ENCODE results near the gene ATP6AP1. TPM values are rescaled to one million over a fixed set of nuclear protein-coding genes. Genes with fewer than 3 reads are reported as not detected.

The ATP6AP1 gene, protein sequence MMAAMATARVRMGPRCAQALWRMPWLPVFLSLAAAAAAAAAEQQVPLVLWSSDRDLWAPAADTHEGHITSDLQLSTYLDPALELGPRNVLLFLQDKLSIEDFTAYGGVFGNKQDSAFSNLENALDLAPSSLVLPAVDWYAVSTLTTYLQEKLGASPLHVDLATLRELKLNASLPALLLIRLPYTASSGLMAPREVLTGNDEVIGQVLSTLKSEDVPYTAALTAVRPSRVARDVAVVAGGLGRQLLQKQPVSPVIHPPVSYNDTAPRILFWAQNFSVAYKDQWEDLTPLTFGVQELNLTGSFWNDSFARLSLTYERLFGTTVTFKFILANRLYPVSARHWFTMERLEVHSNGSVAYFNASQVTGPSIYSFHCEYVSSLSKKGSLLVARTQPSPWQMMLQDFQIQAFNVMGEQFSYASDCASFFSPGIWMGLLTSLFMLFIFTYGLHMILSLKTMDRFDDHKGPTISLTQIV
- polyA plus RNA-seq (42.4 to 85.5 TPM (median 74.1 TPM) in 3 replicates), polyA minus RNA-seq (59.4 to 119 TPM (median 99.8 TPM) in 3 replicates)
- 57.1 TPM for polyA plus RNA-seq (2011; ENCODE audit: low read depth)
- 36.9 and 42.1 TPM in 2 replicates for polyA plus RNA-seq (2011; cell fraction: cytosol; rRNA removed)
- polyA plus RNA-seq (2011; cell fraction: nucleus; rRNA removed), result 129 and 139 TPM in 2 replicates
- 64.5 and 102 TPM in 2 replicates for polyA plus RNA-seq (2012; ENCODE audit: low replicate concordance)
- 113 TPM for polyA minus RNA-seq (2011; cell fraction: cytosol; rRNA and poly(A)+ RNA removed)
- polyA minus RNA-seq (2011; cell fraction: nucleus; rRNA and poly(A)+ RNA removed), result 121 and 143 TPM in 2 replicates

DNA sequence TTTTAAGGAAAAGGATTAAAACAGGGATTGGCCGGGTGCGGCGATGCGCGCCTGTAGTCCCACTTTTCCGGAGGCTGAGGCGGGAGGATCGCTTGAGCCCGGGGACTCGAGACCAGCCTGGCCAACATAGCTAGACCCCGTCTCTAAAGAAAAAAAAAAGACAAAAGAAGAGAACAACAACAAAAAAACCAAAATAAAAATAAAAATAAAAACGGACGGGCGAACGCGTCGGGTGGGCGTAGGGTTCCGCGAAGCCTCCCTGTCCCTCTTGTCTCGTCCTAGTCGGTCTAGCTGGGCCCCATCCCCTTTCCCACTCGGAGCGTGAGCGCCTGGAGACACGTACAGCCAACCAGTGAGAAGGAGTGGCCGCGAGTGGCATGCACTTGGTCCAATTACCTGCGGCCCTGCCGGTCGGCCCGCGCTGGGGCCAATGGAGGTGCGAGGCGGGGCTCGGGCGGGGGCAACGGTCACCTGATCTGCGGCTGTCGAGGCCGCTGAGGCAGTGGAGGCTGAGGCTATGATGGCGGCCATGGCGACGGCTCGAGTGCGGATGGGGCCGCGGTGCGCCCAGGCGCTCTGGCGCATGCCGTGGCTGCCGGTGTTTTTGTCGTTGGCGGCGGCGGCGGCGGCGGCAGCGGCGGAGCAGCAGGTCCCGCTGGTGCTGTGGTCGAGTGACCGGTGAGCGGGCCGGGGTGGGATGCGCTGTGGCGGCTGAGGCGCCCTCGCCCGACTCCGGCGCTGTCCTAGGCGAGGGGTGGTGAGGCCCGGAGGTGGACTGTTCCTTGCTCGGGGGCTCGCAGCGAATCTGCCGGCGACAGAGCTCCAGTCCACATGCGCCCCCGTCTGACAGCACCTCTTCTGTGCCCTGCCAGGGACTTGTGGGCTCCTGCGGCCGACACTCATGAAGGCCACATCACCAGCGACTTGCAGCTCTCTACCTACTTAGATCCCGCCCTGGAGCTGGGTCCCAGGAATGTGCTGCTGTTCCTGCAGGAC is at the start of gene ATP6AP1:
Gene ATP6AP1 (plus strand): TSS at position 502 of the 996 bp plus-strand sequence. CDS start 16 bp downstream, at position 518.
- no peak for FAIRE-seq
- Histone ChIP-seq H3K4me3 (ENCODE audit: control insufficient read depth in 2 of 3, extremely low read depth in 1 of 3, insufficient read depth in 2 of 3, low read depth in 1 of 3, low read length in 3 of 3) (peak within 1 kb of the TSS; percentile 63 to 68 (median 68)), H3K27ac (ENCODE audit: control insufficient read depth, insufficient read depth, low read length) (no peak within 1 kb of the TSS), H3K9me1 (ENCODE audit: control insufficient read depth, extremely low read depth, insufficient read depth, low read length) (no peaks in the 10 kb centered on the region), H3K9me3 (ENCODE audit: control insufficient read depth, low read depth, low read length) (no peaks in the 10 kb centered on the region), H3K36me3 (ENCODE audit: control insufficient read depth in 2 of 2, extremely low read depth in 1 of 2, insufficient read depth in 2 of 2, low read length in 2 of 2) (peaks cover 4 to 5% of the 10 kb centered on the region in 2 experiments), H2AFZ (ENCODE audit: control insufficient read depth, low read length) (peak within 1 kb of the TSS; percentile 43), H3K4me1 (ENCODE audit: control insufficient read depth, extremely low read depth, insufficient read depth, low read length) (peaks cover 6% of the 10 kb centered on the region), H3K4me2 (ENCODE audit: control insufficient read depth, extremely low read depth, insufficient read depth, low read depth, low read length) (peak within 1 kb of the TSS; percentile 81), H3K27me3 (ENCODE audit: control insufficient read depth, extremely low read depth, insufficient read depth, low read length) (no peaks in the 10 kb centered on the region), H4K20me1 (ENCODE audit: control insufficient read depth, extremely low read depth, insufficient read depth, low read length) (no peaks in the 10 kb centered on the region), H3K9ac (ENCODE audit: control insufficient read depth, extremely low read depth, insufficient read depth, low read length) (peak within 1 kb of the TSS; percentile 65), H3K79me2 (ENCODE audit: control insufficient read depth, insufficient read depth, low read length) (peaks cover 14% of the 10 kb centered on the region)
- dilution Hi-C loops (cut with MboI; ENCODE audit: extremely low pct_ligation_motif_present, low sequenced_read_pairs), result no loop called here
- TF ChIP-seq, protein P1, sequence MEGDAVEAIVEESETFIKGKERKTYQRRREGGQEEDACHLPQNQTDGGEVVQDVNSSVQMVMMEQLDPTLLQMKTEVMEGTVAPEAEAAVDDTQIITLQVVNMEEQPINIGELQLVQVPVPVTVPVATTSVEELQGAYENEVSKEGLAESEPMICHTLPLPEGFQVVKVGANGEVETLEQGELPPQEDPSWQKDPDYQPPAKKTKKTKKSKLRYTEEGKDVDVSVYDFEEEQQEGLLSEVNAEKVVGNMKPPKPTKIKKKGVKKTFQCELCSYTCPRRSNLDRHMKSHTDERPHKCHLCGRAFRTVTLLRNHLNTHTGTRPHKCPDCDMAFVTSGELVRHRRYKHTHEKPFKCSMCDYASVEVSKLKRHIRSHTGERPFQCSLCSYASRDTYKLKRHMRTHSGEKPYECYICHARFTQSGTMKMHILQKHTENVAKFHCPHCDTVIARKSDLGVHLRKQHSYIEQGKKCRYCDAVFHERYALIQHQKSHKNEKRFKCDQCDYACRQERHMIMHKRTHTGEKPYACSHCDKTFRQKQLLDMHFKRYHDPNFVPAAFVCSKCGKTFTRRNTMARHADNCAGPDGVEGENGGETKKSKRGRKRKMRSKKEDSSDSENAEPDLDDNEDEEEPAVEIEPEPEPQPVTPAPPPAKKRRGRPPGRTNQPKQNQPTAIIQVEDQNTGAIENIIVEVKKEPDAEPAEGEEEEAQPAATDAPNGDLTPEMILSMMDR (optimal IDR thresholded peaks at IDR 0.05 in 1 of 3, IDR thresholded peaks at IDR 0.05 in 1 of 3, conservative IDR thresholded peaks at IDR 0.05 in 1 of 3; ENCODE audit: extremely low read depth in 1 of 3, insufficient read depth in 2 of 3, low read length in 3 of 3), result no peak
- no peak for TF ChIP-seq EZH2 (IDR thresholded peaks at IDR 0.05; ENCODE audit: low read length)
- no peak for DNase-seq (ENCODE audit: low read depth, low spot score)

DNA sequence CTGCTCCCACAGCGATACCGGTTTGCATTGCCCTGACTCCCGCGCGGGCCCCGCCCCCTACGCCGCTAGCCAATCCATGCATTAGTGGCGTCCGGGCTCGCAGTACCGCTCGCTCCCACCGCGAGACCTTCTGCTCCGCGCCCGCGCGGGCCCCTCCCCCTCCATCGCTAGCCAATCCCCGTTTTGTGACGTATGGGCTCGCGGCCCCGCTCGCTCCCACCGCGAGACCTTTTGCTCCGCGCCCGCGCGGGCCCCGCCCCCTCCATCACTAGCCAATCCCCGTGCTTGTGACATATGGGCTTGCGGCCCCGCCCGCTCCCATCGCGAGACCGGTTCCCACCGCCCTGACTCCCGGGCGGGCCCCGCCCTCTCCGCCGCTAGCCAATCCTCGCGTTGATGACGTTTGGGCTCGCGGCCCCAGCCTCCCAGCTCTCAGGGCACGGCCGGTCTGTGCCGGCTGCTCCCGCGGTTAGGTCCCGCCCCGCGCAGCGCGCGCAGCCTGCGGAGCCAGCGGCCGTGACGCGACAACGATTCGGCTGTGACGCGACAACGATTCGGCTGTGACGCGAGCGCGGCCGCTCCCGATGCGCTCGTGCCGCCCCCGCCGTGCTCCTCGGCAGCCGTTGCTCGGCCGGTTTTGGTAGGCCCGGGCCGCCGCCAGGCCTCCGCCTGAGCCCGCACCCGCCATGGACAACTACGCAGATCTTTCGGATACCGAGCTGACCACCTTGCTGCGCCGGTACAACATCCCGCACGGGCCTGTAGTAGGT is 49.5 kb upstream of the ATP6AP1 start, which contains the start of gene EMD:
Gene EMD (plus strand): TSS at position 497 of the 770 bp plus-strand sequence. CDS start 190 bp downstream, at position 687.
- H3K9ac ChIP-seq (ENCODE audit: control insufficient read depth, extremely low read depth, insufficient read depth, low read length), result peak within 1 kb of the TSS; percentile 93
- no peak for FAIRE-seq
- TF ChIP-seq EZH2 (IDR thresholded peaks at IDR 0.05; ENCODE audit: low read length), result no peak
- TF ChIP-seq, protein P1 (optimal IDR thresholded peaks at IDR 0.05 in 1 of 3, IDR thresholded peaks at IDR 0.05 in 1 of 3, conservative IDR thresholded peaks at IDR 0.05 in 1 of 3; ENCODE audit: extremely low read depth in 1 of 3, insufficient read depth in 2 of 3, low read length in 3 of 3), result no peak
- H3K27ac ChIP-seq (ENCODE audit: control insufficient read depth, insufficient read depth, low read length), result peak within 1 kb of the TSS; percentile 83
- H4K20me1 ChIP-seq (ENCODE audit: control insufficient read depth, extremely low read depth, insufficient read depth, low read length), result no peaks in the 10 kb centered on the region
- dilution Hi-C loops (cut with MboI; ENCODE audit: extremely low pct_ligation_motif_present, low sequenced_read_pairs), result no loop called here
- peak within 1 kb of the TSS; percentile 68 to 85 (median 70) for H3K4me3 ChIP-seq (ENCODE audit: control insufficient read depth in 2 of 3, extremely low read depth in 1 of 3, insufficient read depth in 2 of 3, low read depth in 1 of 3, low read length in 3 of 3)
- peaks cover 13% of the 10 kb centered on the region for H3K79me2 ChIP-seq (ENCODE audit: control insufficient read depth, insufficient read depth, low read length)
- H3K27me3 ChIP-seq (ENCODE audit: control insufficient read depth, extremely low read depth, insufficient read depth, low read length), result no peaks in the 10 kb centered on the region
- DNase-seq (ENCODE audit: low read depth, low spot score), result no peak
- H3K4me2 ChIP-seq (ENCODE audit: control insufficient read depth, extremely low read depth, insufficient read depth, low read depth, low read length), result peak within 1 kb of the TSS; percentile 68
- H3K9me1 ChIP-seq (ENCODE audit: control insufficient read depth, extremely low read depth, insufficient read depth, low read length), result no peaks in the 10 kb centered on the region
- H2AFZ ChIP-seq (ENCODE audit: control insufficient read depth, low read length), result peak within 1 kb of the TSS; percentile 15
- H3K36me3 ChIP-seq (ENCODE audit: control insufficient read depth in 2 of 2, extremely low read depth in 1 of 2, insufficient read depth in 2 of 2, low read length in 2 of 2), result peaks cover 1 to 10% of the 10 kb centered on the region in 2 experiments
- H3K9me3 ChIP-seq (ENCODE audit: control insufficient read depth, low read depth, low read length), result no peaks in the 10 kb centered on the region
- peaks cover 16% of the 10 kb centered on the region for H3K4me1 ChIP-seq (ENCODE audit: control insufficient read depth, extremely low read depth, insufficient read depth, low read length)

Measured in keratinocyte (primary cell).